Fibroblast of skin of right biceps (primary cell): ENCODE results near the gene GSTA2.
A peak's percentile ranks its signal among the peaks of the same experiment; 100 is the strongest.
"Not testable (repeated sequence)": the region's sequence is repeated elsewhere in the genome, so short reads cannot be mapped to it uniquely, and the experiment has no call there.

Source experiments
- DNase-seq: peaks from one replicate; pipeline ENCODE4 v3.0.0-alpha.2; 2013

GSTA2 gene

GRCh38 chr6:52763322-52763916 is at the start of gene GSTA2:
TSS of gene GSTA2 (minus strand) at chr6:52763475. CDS start at chr6:52757947, 5,528 bp downstream.
- not testable (repeated sequence) for DNase-seq

GRCh38 chr6:52809777-52810176 is 46.5 kb upstream of the GSTA2 start:
- not testable (repeated sequence) for DNase-seq

GRCh38 chr6:52808660-52809059 is 45.4 kb upstream of the GSTA2 start:
- DNase-seq: no peak

GRCh38 chr6:52803668-52804255 is 40.5 kb upstream of the GSTA2 start, which contains the start of gene GSTA1:
TSS of gene GSTA1 (minus strand) at chr6:52803816. CDS start at chr6:52799267, 4,549 bp downstream.
- not testable (repeated sequence) for DNase-seq

GRCh38 chr6:52802806-52803205 is 39.5 kb upstream of the GSTA2 start:
- DNase-seq: no peak

- DNase-seq: no peak
Observed at GRCh38 chr6:52801188-52801841, 38.0 kb upstream of the GSTA2 start.

GRCh38 chr6:52799272-52799671 is 36.0 kb upstream of the GSTA2 start:
- DNase-seq: peak; percentile 76

- DNase-seq: not testable (repeated sequence)
Observed at GRCh38 chr6:52794366-52794765, 31.1 kb upstream of the GSTA2 start.

GRCh38 chr6:52790861-52791260 is 27.6 kb upstream of the GSTA2 start:
- DNase-seq: peak; percentile 41

GRCh38 chr6:52789658-52790057 is 26.4 kb upstream of the GSTA2 start:
- peak; percentile 90 for DNase-seq

- DNase-seq: peak; percentile 19
Observed at GRCh38 chr6:52788478-52788877, 25.2 kb upstream of the GSTA2 start.

GRCh38 chr6:52787917-52788316 is 24.6 kb upstream of the GSTA2 start:
- DNase-seq: no peak

GRCh38 chr6:52786249-52786956 is 23.1 kb upstream of the GSTA2 start:
- DNase-seq: no peak

GRCh38 chr6:52782696-52783274 is 19.5 kb upstream of the GSTA2 start:
- DNase-seq: not testable (repeated sequence)

- DNase-seq: not testable (repeated sequence)
Observed at GRCh38 chr6:52782209-52782608, 18.9 kb upstream of the GSTA2 start.

GRCh38 chr6:52779237-52779636 is 16.0 kb upstream of the GSTA2 start:
- no peak for DNase-seq

- DNase-seq: not testable (repeated sequence)
Observed at GRCh38 chr6:52776711-52777351, 13.6 kb upstream of the GSTA2 start.

GRCh38 chr6:52769399-52769798 is 6.1 kb upstream of the GSTA2 start:
- DNase-seq: peak; percentile 60

- DNase-seq: not testable (repeated sequence)
Observed at GRCh38 chr6:52767658-52768057, 4.4 kb upstream of the GSTA2 start.

- DNase-seq: not testable (repeated sequence)
Observed at GRCh38 chr6:52761673-52762491, 1.4 kb downstream of the GSTA2 start.

- DNase-seq: no peak
Observed at GRCh38 chr6:52760105-52760765, 3.0 kb downstream of the GSTA2 start.
